Left ventricle myocardium inferior (tissue), 1 donor: ENCODE data around the gene STX5. TPM values are rescaled to one million over a fixed set of nuclear protein-coding genes. Genes with fewer than 3 reads are reported as not detected.
A peak's percentile ranks its signal among the peaks of the same experiment; 100 is the strongest.
"Not testable (repeated sequence)": the region's sequence is repeated elsewhere in the genome, so short reads cannot be mapped to it uniquely, and the experiment has no call there.

ENCODE experiments used
- DNase-seq: peaks from one replicate; pipeline ENCODE4 v3.0.0-alpha.2; 2020
- H3K27ac ChIP-seq: fragments of 200-600 bp; replicated peaks from 2 replicates; pipeline ENCODE4 v1.8.0; 2021
- H3K27me3 ChIP-seq: fragments of 200-600 bp; 2 replicates; pipeline ENCODE4 v1.8.0; 2021; ENCODE audit warnings: low read depth
- H3K36me3 ChIP-seq: fragments of 200-600 bp; 2 replicates; pipeline ENCODE4 v1.8.0; 2021
- H3K4me1 ChIP-seq: fragments of 200-600 bp; 2 replicates; pipeline ENCODE4 v1.8.0; 2021
- H3K4me3 ChIP-seq: fragments of 200-600 bp; 2 replicates; pipeline ENCODE4 v1.8.0; 2021; ENCODE audit warnings: mild to moderate bottlenecking, moderate library complexity
- H3K9me3 ChIP-seq: fragments of 200-600 bp; replicated peaks from 2 replicates; pipeline ENCODE4 v1.8.0; 2021
- intact Hi-C: fragments of 100-400 bp; cut with micrococcal nuclease; formaldehyde crosslinking; loops from one replicate; pipeline ENCODE4 v1.11.0; 2022
- microRNA-seq: library from miRNA; unstranded; fragments of <30 nt; microRNA quantifications from one replicate; pipeline ENCODE4 v1.2.0, GENCODE V29; 2020
- total RNA-seq: library from RNA; stranded (reverse); fragmentation: NEBNext Ultra II Directional; extraction: Animal tissue kit (Norgen Biotek cat#: 25700); gene quantifications from one replicate; pipeline ENCODE4 v1.2.1, GENCODE V29; 2021
- TF ChIP-seq, protein P1 (sequence below): fragments of 200-600 bp; IDR thresholded peaks from 2 replicates; pipeline ENCODE4 v1.8.0; 2021; ENCODE audit warnings: antibody characterized with exemption, mild to moderate bottlenecking, borderline replicate concordance
- donor health status: DM: no; HTN: yes; CAD: no; lungs with severe emphysema.

STX5 gene
- total RNA-seq, 1 donor from 2014 or later, result 16.7 TPM

DNA sequence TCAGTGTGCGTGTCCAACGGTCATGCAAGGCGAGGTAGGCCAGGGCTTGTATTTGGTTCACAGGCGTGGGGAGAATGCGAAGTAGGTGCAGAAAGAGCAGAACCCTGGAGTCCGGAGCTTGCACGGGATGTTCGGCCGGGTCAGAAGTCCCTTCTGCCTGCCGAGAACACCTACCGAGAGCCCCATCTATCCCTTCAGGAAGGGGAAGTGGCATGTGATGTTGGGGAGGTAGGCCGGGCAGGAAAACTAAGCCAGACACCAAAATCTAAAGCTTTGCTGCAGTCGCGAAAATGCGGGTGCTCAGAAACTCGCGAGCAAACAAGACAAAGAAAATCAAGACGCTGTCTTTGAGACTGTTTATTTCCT, 61.1 kb downstream of the STX5 start:
- no peaks in the 10 kb centered on the region for H3K9me3 ChIP-seq
- peaks cover 22% of the 10 kb centered on the region for H3K36me3 ChIP-seq
- intact Hi-C loops, result no loop called here
- TF ChIP-seq, protein P1, sequence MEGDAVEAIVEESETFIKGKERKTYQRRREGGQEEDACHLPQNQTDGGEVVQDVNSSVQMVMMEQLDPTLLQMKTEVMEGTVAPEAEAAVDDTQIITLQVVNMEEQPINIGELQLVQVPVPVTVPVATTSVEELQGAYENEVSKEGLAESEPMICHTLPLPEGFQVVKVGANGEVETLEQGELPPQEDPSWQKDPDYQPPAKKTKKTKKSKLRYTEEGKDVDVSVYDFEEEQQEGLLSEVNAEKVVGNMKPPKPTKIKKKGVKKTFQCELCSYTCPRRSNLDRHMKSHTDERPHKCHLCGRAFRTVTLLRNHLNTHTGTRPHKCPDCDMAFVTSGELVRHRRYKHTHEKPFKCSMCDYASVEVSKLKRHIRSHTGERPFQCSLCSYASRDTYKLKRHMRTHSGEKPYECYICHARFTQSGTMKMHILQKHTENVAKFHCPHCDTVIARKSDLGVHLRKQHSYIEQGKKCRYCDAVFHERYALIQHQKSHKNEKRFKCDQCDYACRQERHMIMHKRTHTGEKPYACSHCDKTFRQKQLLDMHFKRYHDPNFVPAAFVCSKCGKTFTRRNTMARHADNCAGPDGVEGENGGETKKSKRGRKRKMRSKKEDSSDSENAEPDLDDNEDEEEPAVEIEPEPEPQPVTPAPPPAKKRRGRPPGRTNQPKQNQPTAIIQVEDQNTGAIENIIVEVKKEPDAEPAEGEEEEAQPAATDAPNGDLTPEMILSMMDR, result no peak
- H3K27me3 ChIP-seq, result no peaks in the 10 kb centered on the region
- DNase-seq, result no peak
- H3K4me3 ChIP-seq, result peak overlapping the region; percentile 73
- peaks cover 29% of the 10 kb centered on the region for H3K4me1 ChIP-seq
- peak overlapping the region; percentile 93 for H3K27ac ChIP-seq

DNA sequence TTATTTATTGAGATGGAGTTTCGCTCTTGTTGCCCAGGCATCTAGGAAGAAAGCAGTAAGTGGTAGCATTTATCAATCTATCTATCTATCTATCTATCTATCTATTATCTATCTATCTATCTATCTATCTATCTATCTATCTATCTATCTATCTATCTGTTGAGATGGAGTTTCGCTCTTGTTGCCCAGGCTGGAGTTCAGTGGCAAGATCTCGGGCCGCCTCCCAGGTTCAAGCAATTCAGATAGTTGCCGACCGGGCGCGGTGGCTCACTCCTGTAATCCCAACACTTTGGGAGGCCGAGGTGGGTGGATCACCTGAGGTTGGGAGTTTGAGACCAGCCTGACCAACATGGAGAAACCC, 71.0 kb downstream of the STX5 start:
- intact Hi-C loops, DNase-seq, H3K27me3 ChIP-seq, H3K9me3 ChIP-seq: not testable (repeated sequence)
- Histone ChIP-seq H3K27ac (peak overlapping the region; percentile 86), H3K36me3 (peaks cover 11% of the 10 kb centered on the region), H3K4me1 (peaks cover 26% of the 10 kb centered on the region), H3K4me3 (peak overlapping the region; percentile 93)

DNA sequence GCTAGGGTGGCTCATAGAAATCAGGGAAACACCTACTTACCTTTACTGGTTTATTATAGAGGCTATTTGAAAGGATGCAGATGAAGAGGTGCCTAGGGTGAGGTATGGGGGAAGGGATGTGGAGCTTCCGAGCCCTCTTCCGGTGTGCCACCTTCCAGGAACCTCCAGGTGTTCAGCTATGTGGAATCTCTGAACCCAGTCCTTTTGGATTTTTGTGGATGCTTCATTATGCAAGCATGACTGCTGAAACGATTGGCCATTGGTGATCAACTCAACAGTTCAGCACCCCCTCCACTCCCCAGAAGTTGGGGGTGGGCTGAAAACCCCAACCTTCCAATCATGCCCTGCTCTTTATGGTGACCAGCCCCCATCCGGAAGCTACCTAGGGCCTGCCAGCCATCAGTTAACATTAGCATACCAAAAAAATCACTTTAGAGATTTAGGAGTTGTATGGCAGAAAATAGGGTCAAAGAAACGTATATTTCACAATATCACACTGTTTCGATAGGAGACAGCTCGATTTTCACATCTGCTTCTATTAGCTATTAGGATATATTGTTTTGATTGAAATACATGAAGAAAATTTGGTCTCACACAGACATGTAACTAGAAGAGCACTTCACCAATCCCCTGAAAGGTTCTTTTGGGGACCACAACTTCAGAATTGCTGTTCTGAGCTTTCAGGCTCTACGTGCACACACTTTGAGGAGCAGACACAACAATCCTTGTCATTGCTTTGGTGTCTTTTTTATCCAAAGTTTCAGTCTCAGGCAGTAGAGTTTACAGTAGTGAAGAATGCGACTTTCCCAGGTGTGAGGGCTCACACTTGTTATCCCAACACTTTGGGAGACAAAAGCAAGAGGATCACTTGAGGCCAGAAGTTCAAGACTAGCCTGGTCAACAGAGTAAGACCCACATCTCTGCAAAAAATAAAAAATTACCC, 73.7 kb downstream of the STX5 start:
- intact Hi-C loops, result no loop called here
- TF ChIP-seq, protein P1, result no peak

More for the DNA sequence above, 73.7 kb downstream of the STX5 start:
- H3K9me3 ChIP-seq, result no peaks in the 10 kb centered on the region
- no peak for DNase-seq
- no peaks in the 10 kb centered on the region for H3K27me3 ChIP-seq
- peaks cover 28% of the 10 kb centered on the region for H3K4me1 ChIP-seq
- peaks cover under 1% of the 10 kb centered on the region for H3K36me3 ChIP-seq
- H3K4me3 ChIP-seq, result no peak overlapping the region
- no peak overlapping the region for H3K27ac ChIP-seq

Small RNAs within 50 kb of the gene (microRNA-seq; reads per million reads assigned to microRNA genes)
- 2.8 reads per million for gene MIR6514
- gene MIR6748, result not detected

Other genes with a start within 250 kb of the STX5 start
- gene TUT1, start 240.5 kb downstream of the STX5 start, total RNA-seq, result 12.5 TPM
- 26.3 TPM for gene MTA2, start 230.2 kb downstream of the STX5 start, total RNA-seq
- 14.6 TPM for gene EML3, start 219.3 kb downstream of the STX5 start, total RNA-seq
- gene ROM1, start 218.8 kb downstream of the STX5 start, total RNA-seq, result 2.0 TPM
- 13.2 TPM for gene B3GAT3, start 210.1 kb downstream of the STX5 start, total RNA-seq
- 90.2 TPM for gene GANAB, start 185.4 kb downstream of the STX5 start, total RNA-seq
- 10.1 TPM for gene INTS5, start 178.7 kb downstream of the STX5 start, total RNA-seq
- gene C11orf98, start 166.8 kb downstream of the STX5 start, total RNA-seq, result 31.1 TPM
- gene CSKMT, start 166.7 kb downstream of the STX5 start, total RNA-seq, result 5.0 TPM
- 6.9 TPM for gene UQCC3, start 160.4 kb downstream of the STX5 start, total RNA-seq
- gene LBHD1, start 159.8 kb downstream of the STX5 start, total RNA-seq, result 2.1 TPM
- 82.3 TPM for gene UBXN1, start 153.0 kb downstream of the STX5 start, total RNA-seq
- 2.7 TPM for gene LRRN4CL, start 142.5 kb downstream of the STX5 start, total RNA-seq
- 18.4 TPM for gene BSCL2, start 124.6 kb downstream of the STX5 start, total RNA-seq
- gene GNG3, start 124.4 kb downstream of the STX5 start, total RNA-seq, result not detected
- 37.6 TPM for gene HNRNPUL2, start 104.6 kb downstream of the STX5 start, total RNA-seq
- gene TTC9C, start 103.6 kb downstream of the STX5 start, total RNA-seq, result 12.9 TPM
- gene ZBTB3, start 77.9 kb downstream of the STX5 start, total RNA-seq, result 9.5 TPM
- gene POLR2G, start 70.5 kb downstream of the STX5 start, total RNA-seq, result 43.4 TPM
- gene TAF6L, start 60.7 kb downstream of the STX5 start, total RNA-seq, result 8.0 TPM
- 20.5 TPM for gene TMEM179B, start 44.6 kb downstream of the STX5 start, total RNA-seq
- 24.1 TPM for gene TMEM223, start 40.0 kb downstream of the STX5 start, total RNA-seq
- gene NXF1, start 26.6 kb downstream of the STX5 start, total RNA-seq, result 43.2 TPM
- not detected for gene TEX54, start 790 bp upstream of the STX5 start, total RNA-seq
- 24.3 TPM for gene WDR74, start 7.5 kb upstream of the STX5 start, total RNA-seq
- gene SLC3A2, start 48.8 kb upstream of the STX5 start, total RNA-seq, result 35.0 TPM
- gene CHRM1, start 89.3 kb upstream of the STX5 start, total RNA-seq, result not detected
- gene SLC22A6, start 152.9 kb upstream of the STX5 start, total RNA-seq, result not detected
- not detected for gene SLC22A8, start 183.8 kb upstream of the STX5 start, total RNA-seq